ENCODE measurements around the gene ELAVL2.
A peak's percentile ranks its signal among the peaks of the same experiment; 100 is the strongest.

ELAVL2 gene

GRCh38 chr9:23695572-23695971, 130.5 kb downstream of the ELAVL2 start:
- no peak overlapping the region for H3K27ac ChIP-seq
- TF ChIP-seq, protein P1, sequence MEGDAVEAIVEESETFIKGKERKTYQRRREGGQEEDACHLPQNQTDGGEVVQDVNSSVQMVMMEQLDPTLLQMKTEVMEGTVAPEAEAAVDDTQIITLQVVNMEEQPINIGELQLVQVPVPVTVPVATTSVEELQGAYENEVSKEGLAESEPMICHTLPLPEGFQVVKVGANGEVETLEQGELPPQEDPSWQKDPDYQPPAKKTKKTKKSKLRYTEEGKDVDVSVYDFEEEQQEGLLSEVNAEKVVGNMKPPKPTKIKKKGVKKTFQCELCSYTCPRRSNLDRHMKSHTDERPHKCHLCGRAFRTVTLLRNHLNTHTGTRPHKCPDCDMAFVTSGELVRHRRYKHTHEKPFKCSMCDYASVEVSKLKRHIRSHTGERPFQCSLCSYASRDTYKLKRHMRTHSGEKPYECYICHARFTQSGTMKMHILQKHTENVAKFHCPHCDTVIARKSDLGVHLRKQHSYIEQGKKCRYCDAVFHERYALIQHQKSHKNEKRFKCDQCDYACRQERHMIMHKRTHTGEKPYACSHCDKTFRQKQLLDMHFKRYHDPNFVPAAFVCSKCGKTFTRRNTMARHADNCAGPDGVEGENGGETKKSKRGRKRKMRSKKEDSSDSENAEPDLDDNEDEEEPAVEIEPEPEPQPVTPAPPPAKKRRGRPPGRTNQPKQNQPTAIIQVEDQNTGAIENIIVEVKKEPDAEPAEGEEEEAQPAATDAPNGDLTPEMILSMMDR (conservative IDR thresholded peaks at IDR 0.05) = no peak
- TF ChIP-seq ZFX (IDR thresholded peaks at IDR 0.05) = no peak

GRCh38 chr9:23693374-23693773, 132.7 kb downstream of the ELAVL2 start:
- TF ChIP-seq, protein P1 (conservative IDR thresholded peaks at IDR 0.05) = peak; percentile 23
- no peak for TF ChIP-seq ZFX (IDR thresholded peaks at IDR 0.05)

DNA sequence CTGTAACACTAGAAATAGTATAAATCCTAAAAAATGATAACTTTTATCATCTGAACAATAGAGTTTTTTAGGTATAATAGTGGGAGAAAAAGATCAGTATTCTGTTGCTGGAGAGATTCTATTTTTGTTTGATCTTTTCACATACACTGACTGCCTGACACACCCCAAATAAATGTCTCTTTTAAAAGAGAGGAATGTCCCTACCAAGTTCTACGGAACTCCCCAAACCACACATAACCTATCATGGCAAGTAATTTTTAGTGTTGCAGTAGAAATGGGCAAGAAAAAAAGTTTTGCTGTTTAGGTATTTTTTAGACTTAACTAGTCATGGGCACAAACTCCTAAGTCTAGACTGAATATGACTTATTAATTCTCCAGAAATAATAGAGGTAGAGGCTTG, 139.1 kb downstream of the ELAVL2 start:
- TF ChIP-seq, protein P1 (conservative IDR thresholded peaks at IDR 0.05) = no peak
- TF ChIP-seq ZFX (IDR thresholded peaks at IDR 0.05) = no peak
- no peak overlapping the region for H3K27ac ChIP-seq

More at GRCh38 chr9:23693374-23693773, 132.7 kb downstream of the ELAVL2 start:
- H3K27ac ChIP-seq = no peak overlapping the region

- no peak overlapping the region for H3K27ac ChIP-seq
- no peak for TF ChIP-seq ZFX (IDR thresholded peaks at IDR 0.05)
- TF ChIP-seq, protein P1 (conservative IDR thresholded peaks at IDR 0.05) = no peak
Observed at GRCh38 chr9:23686257-23686656, 139.8 kb downstream of the ELAVL2 start.

- no peak overlapping the region for H3K27ac ChIP-seq
- TF ChIP-seq ZFX (IDR thresholded peaks at IDR 0.05) = no peak
- TF ChIP-seq, protein P1 (conservative IDR thresholded peaks at IDR 0.05) = no peak
Observed at GRCh38 chr9:23683611-23684061, 142.4 kb downstream of the ELAVL2 start.

DNA sequence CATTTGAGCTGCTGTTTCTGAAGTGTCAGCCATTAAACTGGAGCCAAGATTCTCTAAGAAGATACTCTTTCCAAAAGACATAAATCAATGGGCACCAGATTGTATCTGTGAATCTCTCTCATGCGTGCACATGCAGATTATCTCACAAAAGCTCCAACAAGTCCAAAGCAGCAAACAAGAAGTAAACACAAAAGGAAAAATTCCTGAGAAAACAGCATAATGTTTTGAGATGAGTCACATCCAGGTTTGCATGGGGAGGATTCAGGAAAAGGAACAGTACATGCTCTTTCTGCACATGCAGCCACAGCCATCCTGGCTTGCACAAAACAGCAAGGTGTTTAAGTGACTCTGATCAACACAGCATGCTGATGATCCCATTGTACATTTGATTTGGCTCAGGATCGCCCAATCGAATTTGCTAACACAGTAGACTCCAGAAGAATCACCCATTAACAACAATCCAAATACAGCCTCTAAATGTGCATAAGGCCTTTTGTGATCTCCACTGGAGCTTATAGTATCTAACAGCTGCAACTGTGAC, 143.1 kb downstream of the ELAVL2 start:
- TF ChIP-seq, protein P1 (conservative IDR thresholded peaks at IDR 0.05) = no peak
- TF ChIP-seq ZFX (IDR thresholded peaks at IDR 0.05) = no peak
- H3K27ac ChIP-seq = no peak overlapping the region

DNA sequence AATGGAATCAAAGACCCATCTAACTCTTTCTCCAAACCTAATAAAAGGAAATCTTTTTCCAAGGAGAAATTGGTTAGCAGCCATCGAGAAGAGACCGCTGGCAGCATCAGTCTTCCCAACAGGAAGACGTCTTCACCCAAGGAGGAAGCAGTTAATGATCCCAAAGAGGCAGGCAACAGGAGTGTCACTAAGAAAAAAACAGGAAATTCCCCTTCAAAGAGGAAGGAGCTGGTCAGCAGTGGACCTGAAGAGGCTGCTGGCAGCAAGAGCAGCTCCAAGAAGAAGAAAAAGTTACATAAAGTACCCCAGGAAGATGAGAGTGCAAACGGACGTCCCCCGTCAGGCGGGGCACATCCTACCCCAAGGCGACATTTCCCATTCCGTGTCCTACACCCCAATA, 143.7 kb downstream of the ELAVL2 start:
- H3K27ac ChIP-seq = no peak overlapping the region
- TF ChIP-seq, protein P1 (conservative IDR thresholded peaks at IDR 0.05) = no peak
- no peak for TF ChIP-seq ZFX (IDR thresholded peaks at IDR 0.05)
